OCI-LY1 (cell line): ENCODE measurements around the gene RARG.

Experiments used
- EZH2 ChIP-seq: fragments of 200-600 bp; sonication (generic), shearing (Covaris generic); IDR thresholded peaks from 2 replicates; pipeline ENCODE4 v1.8.0; 2017; ENCODE audit warnings: borderline replicate concordance, mixed run types, mild to moderate bottlenecking, antibody characterized with exemption, low read length, moderate library complexity, mixed read lengths
- TF ChIP-seq, protein P1 (sequence below): fragments of 200-600 bp; sonication (generic), shearing (Covaris generic); IDR thresholded peaks from 2 replicates; pipeline ENCODE4 v1.5.1; 2017; ENCODE audit warnings: mild to moderate bottlenecking, antibody characterized with exemption, low read length, moderate library complexity, mixed read lengths

DNA sequence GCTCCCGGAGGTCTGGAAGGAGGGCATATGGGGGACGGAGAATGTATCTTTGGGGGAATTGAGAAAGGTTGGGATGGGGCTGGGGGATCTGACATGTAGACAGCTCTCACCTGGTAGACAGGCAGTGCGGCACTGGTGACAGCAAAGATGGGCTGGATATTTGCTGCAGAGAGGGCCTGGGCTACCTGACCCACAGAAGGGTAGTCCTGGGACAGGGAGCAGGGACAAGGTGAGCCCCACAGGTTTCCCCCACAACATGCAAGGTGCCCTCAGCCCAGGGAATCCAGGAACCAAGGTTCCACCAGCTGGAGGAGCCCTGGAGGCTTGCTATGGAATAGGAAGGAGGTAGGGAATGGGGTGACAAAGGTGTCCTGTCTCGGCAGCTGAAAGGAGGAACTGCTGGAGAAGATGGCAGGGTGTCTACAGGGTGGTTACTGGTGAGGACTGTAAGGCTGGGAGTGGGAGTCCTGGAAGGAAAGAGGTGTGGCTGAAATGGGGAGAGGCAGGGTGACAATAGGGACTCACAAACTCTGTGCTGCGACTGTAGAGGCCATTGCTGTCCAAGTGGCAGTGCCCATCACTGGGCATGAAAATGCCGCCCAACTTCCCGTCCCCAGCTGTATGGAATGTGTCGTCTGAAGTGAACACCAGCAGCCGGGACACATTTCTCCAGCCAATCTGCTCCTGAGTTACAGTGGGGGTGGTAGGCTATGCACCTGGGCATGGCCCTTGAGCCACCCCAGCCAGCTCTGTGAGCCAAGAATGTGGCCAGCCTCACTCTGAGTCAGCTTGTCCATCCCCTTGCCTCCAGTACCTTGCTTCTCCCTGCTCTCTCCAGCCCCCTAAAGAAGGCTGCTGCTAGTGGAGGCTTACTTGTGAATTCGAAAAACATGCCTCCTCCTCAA lies 36.2 kb downstream of the RARG start:
- TF ChIP-seq, protein P1, sequence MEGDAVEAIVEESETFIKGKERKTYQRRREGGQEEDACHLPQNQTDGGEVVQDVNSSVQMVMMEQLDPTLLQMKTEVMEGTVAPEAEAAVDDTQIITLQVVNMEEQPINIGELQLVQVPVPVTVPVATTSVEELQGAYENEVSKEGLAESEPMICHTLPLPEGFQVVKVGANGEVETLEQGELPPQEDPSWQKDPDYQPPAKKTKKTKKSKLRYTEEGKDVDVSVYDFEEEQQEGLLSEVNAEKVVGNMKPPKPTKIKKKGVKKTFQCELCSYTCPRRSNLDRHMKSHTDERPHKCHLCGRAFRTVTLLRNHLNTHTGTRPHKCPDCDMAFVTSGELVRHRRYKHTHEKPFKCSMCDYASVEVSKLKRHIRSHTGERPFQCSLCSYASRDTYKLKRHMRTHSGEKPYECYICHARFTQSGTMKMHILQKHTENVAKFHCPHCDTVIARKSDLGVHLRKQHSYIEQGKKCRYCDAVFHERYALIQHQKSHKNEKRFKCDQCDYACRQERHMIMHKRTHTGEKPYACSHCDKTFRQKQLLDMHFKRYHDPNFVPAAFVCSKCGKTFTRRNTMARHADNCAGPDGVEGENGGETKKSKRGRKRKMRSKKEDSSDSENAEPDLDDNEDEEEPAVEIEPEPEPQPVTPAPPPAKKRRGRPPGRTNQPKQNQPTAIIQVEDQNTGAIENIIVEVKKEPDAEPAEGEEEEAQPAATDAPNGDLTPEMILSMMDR, result no peak
- TF ChIP-seq EZH2, result no peak
